GM11168 (cell line): ENCODE data around the gene MX2.

Experiments
- in situ Hi-C: fragments of 300-500 bp; cut with MboI; formaldehyde crosslinking; loops from one replicate; pipeline ENCODE4 v1.12.0; 2022; ENCODE audit warnings: low sequenced_read_pairs; ENCODE audit not compliant: unreplicated experiment

MX2 gene

DNA sequence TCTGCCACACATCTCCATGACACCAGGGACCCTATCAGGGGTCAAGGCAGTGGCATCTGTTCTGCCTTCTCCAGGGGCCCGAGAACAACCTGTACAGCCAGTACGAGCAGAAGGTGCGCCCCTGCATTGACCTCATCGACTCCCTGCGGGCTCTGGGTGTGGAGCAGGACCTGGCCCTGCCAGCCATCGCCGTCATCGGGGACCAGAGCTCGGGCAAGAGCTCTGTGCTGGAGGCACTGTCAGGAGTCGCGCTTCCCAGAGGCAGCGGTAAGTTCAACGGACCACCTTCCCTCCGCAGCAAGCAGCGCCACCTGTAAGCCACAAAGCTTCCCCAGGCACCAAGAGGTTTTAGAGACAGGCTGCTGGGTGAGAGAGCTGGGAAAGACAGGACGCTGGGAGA lies 15.9 kb downstream of the MX2 start:
- in situ Hi-C loops = no loop called here

- in situ Hi-C loops = no loop called here
These were observed 17.0 kb downstream of the MX2 start for GRCh38 chr21:41378849-41379248.

GRCh38 chr21:41379901-41380300 lies 18.1 kb downstream of the MX2 start:
- in situ Hi-C loops = no loop called here

- in situ Hi-C loops = no loop called here
These were observed 19.9 kb downstream of the MX2 start for GRCh38 chr21:41381731-41382130.

DNA sequence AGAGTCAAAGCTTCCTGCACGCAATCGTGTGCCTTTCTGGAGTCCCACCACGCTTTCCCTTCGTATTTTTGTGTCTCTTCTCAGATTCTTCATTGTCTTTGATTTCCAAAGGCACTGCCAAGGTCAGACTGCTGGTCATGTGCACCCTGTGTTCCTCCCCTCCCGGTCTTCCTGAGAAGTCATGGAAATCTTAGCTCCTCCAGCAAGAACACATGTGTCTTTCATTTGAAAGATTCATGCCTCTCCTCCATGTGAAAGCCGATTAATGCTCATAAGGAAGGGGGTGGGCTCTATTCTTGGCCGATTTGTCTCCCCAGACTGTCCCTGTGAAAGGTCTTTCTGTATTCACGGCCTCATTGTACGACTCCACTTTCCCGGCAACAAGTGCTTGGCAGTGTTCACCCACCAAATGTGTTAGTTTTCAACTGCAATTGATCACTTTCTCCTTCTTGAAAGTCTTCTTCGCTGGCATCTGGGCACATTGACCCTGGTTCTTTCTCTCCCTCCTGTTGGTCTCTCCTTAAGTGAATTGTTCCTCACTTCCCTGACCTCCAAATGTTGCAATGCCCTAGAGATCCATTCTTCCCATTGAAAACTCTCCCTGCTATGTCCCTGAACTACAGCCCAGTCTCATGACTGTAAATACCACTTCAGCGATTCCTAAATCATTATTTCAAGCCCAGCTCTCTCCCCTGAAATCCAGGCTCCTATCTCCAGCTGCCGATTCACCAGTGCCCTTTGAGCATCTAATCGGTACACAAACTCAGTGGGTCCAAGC lies 25.4 kb downstream of the MX2 start:
- in situ Hi-C loops = no loop called here

GRCh38 chr21:41387824-41388223 lies 26.0 kb downstream of the MX2 start:
- in situ Hi-C loops = no loop called here

DNA sequence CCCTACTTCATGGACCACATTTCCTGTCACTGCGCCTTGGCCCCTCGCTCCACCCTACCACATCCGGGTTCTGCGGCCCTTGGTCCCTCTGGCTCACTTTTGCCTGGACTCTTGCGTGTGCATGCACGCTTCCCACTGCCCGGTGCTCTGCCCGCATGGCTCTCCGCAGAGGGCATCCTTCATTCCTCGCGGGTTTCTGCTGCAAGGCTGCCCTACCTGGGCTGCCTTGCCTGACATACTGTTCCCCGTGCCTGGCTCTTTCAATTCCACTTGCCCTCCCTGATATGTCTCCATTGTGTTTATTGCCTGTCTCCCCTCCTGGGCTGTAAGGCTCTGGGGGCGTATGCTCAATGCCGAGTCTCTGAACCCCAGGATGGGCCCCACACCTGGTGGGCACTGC lies 26.4 kb downstream of the MX2 start:
- in situ Hi-C loops = no loop called here

- in situ Hi-C loops = no loop called here
These were observed 28.3 kb downstream of the MX2 start for GRCh38 chr21:41390043-41390639.

DNA sequence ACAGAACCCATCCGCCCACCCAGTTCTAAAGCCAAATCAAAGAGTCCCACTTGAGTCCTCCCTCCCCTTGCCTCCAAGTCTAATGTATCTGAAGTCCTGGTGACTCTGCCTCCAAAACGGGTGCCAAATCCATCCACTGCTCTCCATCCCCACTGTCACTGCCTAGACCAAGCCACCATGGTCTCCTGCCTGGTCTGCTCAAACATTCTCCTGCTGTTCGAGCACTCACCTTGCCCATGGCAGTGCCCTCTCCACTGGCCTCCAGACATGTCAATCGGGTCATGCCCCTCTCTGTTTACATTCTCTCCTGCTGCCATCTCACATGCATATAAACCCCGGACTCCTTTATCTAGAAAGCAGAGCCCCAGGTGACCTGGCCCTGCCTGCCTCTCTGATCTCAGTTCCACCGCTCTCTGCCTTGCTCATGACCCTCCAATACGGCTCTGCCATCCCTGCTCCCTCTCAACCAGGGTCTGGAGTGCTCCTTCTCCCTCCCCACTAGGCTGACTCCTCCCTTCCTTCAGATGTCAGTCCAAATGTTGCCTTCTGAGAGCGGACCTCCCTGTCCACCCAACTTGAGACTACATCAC lies 32.1 kb downstream of the MX2 start:
- in situ Hi-C loops = no loop called here

DNA sequence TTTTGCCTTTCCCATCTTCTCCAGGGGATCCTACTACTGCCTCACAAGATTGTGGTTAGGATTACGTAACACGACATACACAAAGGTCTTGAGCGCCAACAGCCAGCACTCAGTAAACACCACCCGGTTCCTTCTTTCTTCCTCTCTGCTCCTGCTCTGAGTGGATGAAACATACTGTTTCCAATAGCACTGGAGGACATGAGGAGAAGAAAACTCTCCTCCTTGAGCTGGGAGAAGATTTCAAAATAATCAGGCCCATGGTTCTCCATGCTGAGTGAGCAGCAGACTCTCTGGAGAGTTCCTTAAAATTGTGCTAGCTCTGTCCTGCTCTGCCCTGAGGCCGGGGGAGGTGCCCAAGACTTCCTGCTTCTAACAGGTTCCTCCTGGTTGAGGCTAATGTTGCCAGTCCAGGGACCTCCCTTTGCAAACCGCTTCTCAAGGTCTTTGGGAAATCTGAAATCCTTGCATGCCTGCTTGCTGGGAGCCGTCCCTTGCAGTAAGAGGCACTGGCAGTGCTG lies 34.8 kb downstream of the MX2 start:
- in situ Hi-C loops = no loop called here

- in situ Hi-C loops = no loop called here
These were observed 35.7 kb downstream of the MX2 start for GRCh38 chr21:41397471-41397891.

DNA sequence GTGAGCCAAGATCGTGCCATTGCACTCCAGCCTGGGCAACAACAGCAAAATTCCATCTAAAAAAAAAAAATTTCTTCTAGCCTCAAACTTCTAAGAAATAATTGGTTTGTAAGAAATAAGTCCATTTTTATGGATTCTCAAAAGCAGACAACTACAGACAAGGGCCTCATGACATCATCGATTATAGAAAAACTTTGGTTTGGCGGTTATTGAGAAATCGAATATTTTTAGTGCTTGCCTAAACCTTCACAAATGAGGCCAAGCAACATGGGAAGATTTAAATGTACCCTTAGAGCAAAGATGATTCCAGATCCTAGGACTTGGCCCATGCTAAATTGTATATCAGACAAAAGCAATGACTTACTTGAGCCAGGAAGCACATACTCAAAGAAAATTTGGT lies 36.4 kb downstream of the MX2 start:
- in situ Hi-C loops = no loop called here

DNA sequence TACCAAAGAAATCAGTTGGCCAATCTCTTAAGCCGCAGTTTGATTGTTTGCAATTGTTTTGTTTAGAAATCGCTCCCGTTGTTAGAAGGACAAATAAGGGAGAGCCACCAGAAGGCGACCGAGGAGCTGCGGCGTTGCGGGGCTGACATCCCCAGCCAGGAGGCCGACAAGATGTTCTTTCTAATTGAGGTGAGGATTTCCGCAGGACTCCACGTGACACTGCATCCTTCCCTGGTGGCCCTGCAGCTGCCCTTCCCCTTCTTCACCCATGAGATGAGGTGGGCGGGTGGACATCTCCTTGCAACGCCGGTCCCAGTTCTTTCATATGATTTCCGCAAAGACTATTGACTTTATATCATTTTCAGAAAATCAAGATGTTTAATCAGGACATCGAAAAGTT lies 37.0 kb downstream of the MX2 start:
- in situ Hi-C loops = no loop called here

DNA sequence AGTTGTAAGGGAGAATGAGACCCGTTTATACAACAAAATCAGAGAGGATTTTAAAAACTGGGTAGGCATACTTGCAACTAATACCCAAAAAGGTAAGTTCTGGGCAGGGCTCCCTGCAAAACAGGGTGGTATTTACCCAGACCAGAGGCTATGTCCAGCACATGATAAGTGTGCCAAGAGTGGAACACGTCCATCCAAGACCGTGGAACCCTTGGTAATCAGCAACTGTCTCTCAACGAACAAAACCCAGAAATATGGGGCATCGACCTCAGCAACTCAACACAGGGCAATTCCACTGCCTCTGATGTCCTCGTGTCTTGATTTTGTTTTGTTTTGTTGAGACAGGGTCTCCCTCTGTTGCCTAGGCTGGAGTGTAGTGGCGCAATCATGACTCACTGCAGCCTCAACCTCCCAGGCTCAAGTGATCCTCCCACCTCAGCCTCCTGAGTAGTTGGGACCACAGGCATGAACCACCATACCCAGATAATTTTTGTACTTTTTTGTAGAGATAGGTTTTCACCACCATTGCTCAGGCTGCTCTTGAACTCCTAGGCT lies 37.5 kb downstream of the MX2 start:
- in situ Hi-C loops = no loop called here

DNA sequence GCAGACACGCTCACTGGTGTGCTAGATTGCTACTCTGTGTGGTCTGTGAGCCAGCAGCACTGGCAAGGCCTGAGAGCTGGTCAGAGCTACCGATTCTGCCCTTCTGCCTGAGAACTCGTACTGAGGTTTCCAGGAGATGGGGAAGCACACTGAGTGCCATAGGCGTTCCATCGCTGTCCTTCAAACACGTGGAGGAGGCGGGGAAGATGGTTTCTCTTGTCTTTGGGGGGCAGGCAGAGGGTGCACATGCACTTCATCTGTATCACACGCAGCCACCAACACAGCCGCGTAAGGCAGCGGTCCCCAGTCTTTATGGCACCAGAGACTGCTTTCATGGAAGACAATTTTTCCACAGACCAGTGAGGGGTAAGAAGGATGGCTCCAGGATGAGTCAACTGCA lies 40.4 kb downstream of the MX2 start:
- in situ Hi-C loops = no loop called here

GRCh38 chr21:41402796-41403195 lies 41.0 kb downstream of the MX2 start:
- in situ Hi-C loops = no loop called here

- in situ Hi-C loops = no loop called here
These were observed 41.5 kb downstream of the MX2 start for GRCh38 chr21:41403331-41403730.

DNA sequence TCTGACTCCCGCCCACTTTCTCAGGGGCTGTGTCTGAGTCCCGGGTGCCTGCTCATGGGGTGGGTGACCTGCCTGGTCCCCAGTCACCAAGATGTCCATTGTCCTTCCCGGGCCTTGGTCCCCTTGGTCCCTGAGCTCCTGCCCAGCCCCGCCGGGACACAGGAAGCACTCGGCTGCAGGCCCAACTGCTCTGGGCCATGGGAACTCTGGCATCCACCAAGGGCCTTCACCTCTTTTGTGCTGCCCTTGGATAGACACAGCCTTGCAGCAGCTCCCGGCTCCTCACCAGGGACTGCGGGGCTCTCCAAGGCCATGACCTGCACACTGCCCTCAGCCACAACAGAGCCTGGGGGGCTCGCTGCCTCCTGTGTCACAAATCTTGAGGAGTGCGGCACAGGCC lies 42.1 kb downstream of the MX2 start:
- in situ Hi-C loops = no loop called here

- in situ Hi-C loops = no loop called here
These were observed 43.5 kb downstream of the MX2 start for GRCh38 chr21:41405321-41405720.

DNA sequence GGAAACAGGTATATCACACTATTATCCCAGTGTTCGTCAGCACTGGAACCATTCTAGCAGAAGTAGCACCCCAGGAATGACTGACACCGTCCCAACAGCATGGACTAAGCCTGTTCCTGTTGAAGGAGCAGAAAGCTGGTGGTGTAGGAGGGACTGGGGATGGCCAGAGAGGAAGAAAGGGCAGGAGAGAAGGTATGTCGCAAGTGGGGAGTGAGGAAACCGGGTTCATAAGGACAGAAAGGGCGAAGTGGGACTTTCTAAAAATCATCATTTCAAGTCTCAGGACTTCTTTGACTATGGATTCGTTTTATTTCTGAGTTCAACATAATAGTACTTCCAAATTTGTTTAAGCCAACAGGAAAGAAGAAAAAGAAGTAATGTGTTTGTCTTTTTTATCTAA lies 44.5 kb downstream of the MX2 start:
- in situ Hi-C loops = no loop called here
